ENCODE results near the gene SLC35F3. TPM values are rescaled to one million over a fixed set of nuclear protein-coding genes. Genes with fewer than 3 reads are reported as not detected.

SLC35F3 gene
- total RNA-seq, 1 experiment from 2014 or later = 0.94 TPM

- TF ChIP-seq AFF4 (CRISPR knock-in tag; IDR thresholded peaks at IDR 0.05; ENCODE audit: borderline replicate concordance) (no peak), JAZF1 (CRISPR knock-in tag; IDR thresholded peaks at IDR 0.05) (no peak), E2F5 (CRISPR knock-in tag; IDR thresholded peaks at IDR 0.05) (no peak), NFYB (CRISPR knock-in tag; conservative IDR thresholded peaks at IDR 0.05; ENCODE audit: low read depth) (no peak), ZNF425 (CRISPR knock-in tag; conservative IDR thresholded peaks at IDR 0.05) (no peak), ATF1 (CRISPR knock-in tag; IDR thresholded peaks at IDR 0.05) (no peak)
These were observed 163.3 kb downstream of the SLC35F3 start (continued) for GRCh38 chr1:234067581-234068337.

- Mint-ChIP-seq H3K27me3 (ENCODE audit: low read depth) (no peaks in the 10 kb centered on the region; the same call in 1 of the 2 replicates), H3K9me3 (no peaks in the 10 kb centered on the region), H3K4me1 (peaks cover 9% of the 10 kb centered on the region), H3K36me3 (no peaks in the 10 kb centered on the region), H3K4me3 (no peak overlapping the region), H3K27ac (no peak overlapping the region)
- ATAC-seq (peak; percentile 65), DNase-seq (ENCODE audit: low spot score) (no peak)
- ChIA-PET POLR2A (no interaction called here), CTCF (interaction anchor here (0.5 to 1.3 kb wide), 7 partner anchors 42 to 703 kb away, joined by 3 to 6 read pairs (median 4); no protein-coding TSS in a partner anchor)
- TF ChIP-seq NFATC4 (CRISPR knock-in tag; IDR thresholded peaks at IDR 0.05) (no peak), FOXP1 (CRISPR knock-in tag; IDR thresholded peaks at IDR 0.05; ENCODE audit: borderline replicate concordance) (no peak), ZNF416 (CRISPR knock-in tag; IDR thresholded peaks at IDR 0.05) (no peak), HMGXB4 (CRISPR knock-in tag; IDR thresholded peaks at IDR 0.05) (no peak), ATF6 (CRISPR knock-in tag; IDR thresholded peaks at IDR 0.05) (no peak), ZBTB43 (CRISPR knock-in tag; IDR thresholded peaks at IDR 0.05) (no peak), ZNF532 (CRISPR knock-in tag; IDR thresholded peaks at IDR 0.05; ENCODE audit: borderline replicate concordance) (no peak), E2F4 (CRISPR knock-in tag; IDR thresholded peaks at IDR 0.05; ENCODE audit: borderline replicate concordance, low read depth) (no peak), TP53 (CRISPR knock-in tag; IDR thresholded peaks at IDR 0.05) (no peak), SMAD3 (CRISPR knock-in tag; IDR thresholded peaks at IDR 0.05; ENCODE audit: borderline replicate concordance) (no peak)
These were observed 165.3 kb downstream of the SLC35F3 start for GRCh38 chr1:234069760-234070159.
